ENCODE results near the gene ESPN. TPM values are rescaled to one million over a fixed set of nuclear protein-coding genes. Genes with fewer than 3 reads are reported as not detected.

ESPN gene
- total RNA-seq, 4 donors from 2014 or later, result 0.60 to 6.1 (median 1.7) TPM

DNA sequence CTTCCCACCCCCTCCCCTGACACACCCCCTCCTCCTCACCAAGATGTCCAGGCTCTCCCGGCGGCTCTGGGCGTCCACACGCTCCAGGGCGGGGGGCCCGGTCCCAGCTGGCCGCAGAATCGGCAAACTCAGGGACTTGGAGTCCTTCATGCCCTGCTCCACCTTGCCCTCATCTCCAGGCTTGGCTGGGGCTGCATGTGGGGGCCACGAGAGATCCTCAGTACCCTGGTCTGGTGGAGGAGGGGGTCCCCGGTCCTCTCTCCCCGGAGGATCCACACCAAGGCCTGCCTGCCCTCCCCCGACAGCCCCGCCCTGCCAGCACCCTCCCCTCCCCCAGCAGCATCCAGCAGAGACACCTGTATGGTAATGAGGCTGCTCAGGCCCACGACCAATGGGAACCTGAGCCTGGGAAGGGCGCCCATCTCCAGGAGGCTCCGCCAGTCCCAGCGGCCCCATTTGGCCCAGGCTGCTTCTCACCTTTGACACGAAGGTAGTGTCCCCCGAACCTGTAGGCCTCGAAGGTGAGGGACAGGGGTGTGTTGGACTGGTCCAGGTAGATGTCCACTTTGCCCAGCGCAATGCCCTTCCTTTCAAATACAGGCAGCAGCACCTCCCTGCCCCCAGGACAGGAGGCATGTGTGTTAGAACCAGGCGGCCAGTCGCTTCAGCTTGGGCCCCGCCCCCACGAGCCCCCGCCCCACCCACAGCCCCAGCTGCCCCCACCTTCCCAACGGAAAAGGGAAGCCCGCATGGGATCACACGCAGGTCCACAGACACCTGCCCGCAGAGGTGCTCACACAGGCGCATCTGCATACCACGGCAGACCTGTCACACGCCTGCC lies 49.6 kb downstream of the ESPN start:
- no peaks in the 10 kb centered on the region for H3K27me3 ChIP-seq
- no peaks in the 10 kb centered on the region for H3K9me3 ChIP-seq
- H3K36me3 ChIP-seq, result peaks cover 0 to 65% (median 0%) of the 10 kb centered on the region in 3 donors
- no peak overlapping the region for H3K27ac ChIP-seq
- H3K4me3 ChIP-seq, result no peak overlapping the region
- WGBS, 2 donors, result 72 to 86% methylated on average over 9 to 14 of the region's 33 CpGs
- no peak for DNase-seq (ENCODE audit: low spot score in 2 of 2)
- TF ChIP-seq POLR2A (IDR thresholded peaks at IDR 0.05), result no peak
- peaks cover 0 to 5% (median 0%) of the 10 kb centered on the region in 4 donors for H3K4me1 ChIP-seq

DNA sequence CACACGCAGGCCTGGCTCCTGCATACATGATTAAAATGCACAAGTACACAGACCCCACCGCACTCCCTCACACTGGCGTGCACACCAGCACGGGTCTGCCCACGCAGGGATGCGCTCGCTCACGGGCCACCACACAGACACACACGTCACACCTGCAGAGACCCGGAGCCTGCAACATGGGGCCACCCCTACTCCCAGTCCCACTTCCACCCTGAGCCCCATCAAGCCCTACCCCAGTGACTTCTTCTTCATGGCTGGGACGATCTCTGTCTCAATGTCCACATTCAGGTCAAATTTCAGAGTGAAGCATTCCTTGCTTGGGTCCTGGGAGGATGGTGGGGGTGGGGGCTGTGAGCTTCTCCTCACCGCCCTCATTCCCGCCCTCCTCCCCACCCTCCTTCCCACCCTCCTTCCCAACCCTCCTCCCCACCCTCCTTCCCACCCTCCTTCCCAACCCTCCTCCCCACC lies 50.3 kb downstream of the ESPN start:
- Histone ChIP-seq H3K27me3 (no peaks in the 10 kb centered on the region), H3K4me1 (peaks cover 0 to 5% (median 0%) of the 10 kb centered on the region in 4 donors), H3K27ac (no peak overlapping the region), H3K36me3 (peaks cover 0 to 59% (median 0%) of the 10 kb centered on the region in 3 donors), H3K9me3 (no peaks in the 10 kb centered on the region), H3K4me3 (no peak overlapping the region)
- WGBS, 2 donors, result 76 to 87% methylated on average over 12 to 13 of the region's 13 CpGs
- DNase-seq (ENCODE audit: low spot score in 2 of 2), result no peak
- TF ChIP-seq EP300 (IDR thresholded peaks at IDR 0.05) (no peak), POLR2A (IDR thresholded peaks at IDR 0.05) (no peak), CTCF (IDR thresholded peaks at IDR 0.05) (no peak)

- Histone ChIP-seq H3K27me3 (no peaks in the 10 kb centered on the region), H3K4me3 (no peak overlapping the region), H3K36me3 (peaks cover 0 to 52% (median 0%) of the 10 kb centered on the region in 3 donors), H3K27ac (no peak overlapping the region), H3K4me1 (peaks cover 0 to 5% (median 0%) of the 10 kb centered on the region in 4 donors), H3K9me3 (no peaks in the 10 kb centered on the region)
- DNase-seq (ENCODE audit: low spot score in 2 of 2), result peak in 1 of 2 donors; percentile 46
- WGBS, 2 donors, result 32 to 35% methylated on average over 27 to 31 of the region's 33 CpGs
- TF ChIP-seq POLR2A (IDR thresholded peaks at IDR 0.05) (no peak), CTCF (IDR thresholded peaks at IDR 0.05) (peak; percentile 88 to 92 (median 89))
Observed at GRCh38 chr1:6475381-6476133, 51.0 kb downstream of the ESPN start.

GRCh38 chr1:6476483-6476882 lies 51.9 kb downstream of the ESPN start:
- no peak for DNase-seq (ENCODE audit: low spot score in 2 of 2)
- Histone ChIP-seq H3K27me3 (no peaks in the 10 kb centered on the region), H3K27ac (no peak overlapping the region), H3K4me1 (peaks cover 0 to 5% (median 0%) of the 10 kb centered on the region in 4 donors), H3K4me3 (no peak overlapping the region), H3K36me3 (peaks cover 0 to 43% (median 0%) of the 10 kb centered on the region in 3 donors), H3K9me3 (no peaks in the 10 kb centered on the region)
- TF ChIP-seq CTCF (IDR thresholded peaks at IDR 0.05), result no peak
- TF ChIP-seq POLR2A (IDR thresholded peaks at IDR 0.05), result no peak
- no peak for TF ChIP-seq EP300 (IDR thresholded peaks at IDR 0.05)
- 83 to 94% methylated on average over 5 of the region's 5 CpGs for WGBS, 2 donors

- Histone ChIP-seq H3K4me3 (no peak overlapping the region), H3K27me3 (no peaks in the 10 kb centered on the region), H3K36me3 (peaks cover 0 to 35% (median 0%) of the 10 kb centered on the region in 3 donors), H3K4me1 (peaks cover 0 to 5% (median 0%) of the 10 kb centered on the region in 4 donors), H3K9me3 (no peaks in the 10 kb centered on the region), H3K27ac (no peak overlapping the region)
- TF ChIP-seq EP300 (IDR thresholded peaks at IDR 0.05) (no peak), POLR2A (IDR thresholded peaks at IDR 0.05) (no peak), CTCF (IDR thresholded peaks at IDR 0.05) (no peak)
- no peak for DNase-seq (ENCODE audit: low spot score in 2 of 2)
- WGBS, 2 donors, result 78 to 82% methylated on average over 24 of the region's 24 CpGs
Observed at GRCh38 chr1:6477039-6477820, 52.7 kb downstream of the ESPN start.
